GM12873 (cell line): Measurements from ENCODE around the gene DHX32.

ENCODE experiments used
- TF ChIP-seq, protein P1 (sequence below): IDR thresholded peaks from 2 replicates; pipeline ENCODE4 v1.5.1; 2012; ENCODE audit warnings: low read depth, mild to moderate bottlenecking, moderate library complexity, low read length, control low read depth; ENCODE audit not compliant: insufficient read depth; ENCODE audit errors: missing control alignments

Gene DHX32

DNA sequence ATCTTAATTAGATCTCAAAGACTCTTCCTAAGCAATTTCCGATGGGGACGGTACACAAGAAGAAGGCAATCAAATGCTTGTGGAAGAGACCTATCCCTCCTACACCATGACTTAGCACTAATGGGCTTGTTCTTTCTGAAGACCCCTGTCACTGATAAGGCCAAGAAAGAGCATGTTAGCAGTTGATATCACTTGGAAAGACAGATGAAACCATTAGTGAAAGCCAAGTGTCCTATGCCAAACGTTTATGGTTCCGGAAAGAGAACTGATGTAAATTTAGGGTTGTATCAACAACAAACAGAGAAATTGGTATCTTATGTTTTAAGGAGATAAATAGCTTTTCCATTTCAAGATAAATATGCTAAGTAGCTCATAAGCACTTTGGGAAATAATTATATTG is 64.5 kb downstream of the DHX32 start:
- TF ChIP-seq, protein P1, sequence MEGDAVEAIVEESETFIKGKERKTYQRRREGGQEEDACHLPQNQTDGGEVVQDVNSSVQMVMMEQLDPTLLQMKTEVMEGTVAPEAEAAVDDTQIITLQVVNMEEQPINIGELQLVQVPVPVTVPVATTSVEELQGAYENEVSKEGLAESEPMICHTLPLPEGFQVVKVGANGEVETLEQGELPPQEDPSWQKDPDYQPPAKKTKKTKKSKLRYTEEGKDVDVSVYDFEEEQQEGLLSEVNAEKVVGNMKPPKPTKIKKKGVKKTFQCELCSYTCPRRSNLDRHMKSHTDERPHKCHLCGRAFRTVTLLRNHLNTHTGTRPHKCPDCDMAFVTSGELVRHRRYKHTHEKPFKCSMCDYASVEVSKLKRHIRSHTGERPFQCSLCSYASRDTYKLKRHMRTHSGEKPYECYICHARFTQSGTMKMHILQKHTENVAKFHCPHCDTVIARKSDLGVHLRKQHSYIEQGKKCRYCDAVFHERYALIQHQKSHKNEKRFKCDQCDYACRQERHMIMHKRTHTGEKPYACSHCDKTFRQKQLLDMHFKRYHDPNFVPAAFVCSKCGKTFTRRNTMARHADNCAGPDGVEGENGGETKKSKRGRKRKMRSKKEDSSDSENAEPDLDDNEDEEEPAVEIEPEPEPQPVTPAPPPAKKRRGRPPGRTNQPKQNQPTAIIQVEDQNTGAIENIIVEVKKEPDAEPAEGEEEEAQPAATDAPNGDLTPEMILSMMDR, result no peak

DNA sequence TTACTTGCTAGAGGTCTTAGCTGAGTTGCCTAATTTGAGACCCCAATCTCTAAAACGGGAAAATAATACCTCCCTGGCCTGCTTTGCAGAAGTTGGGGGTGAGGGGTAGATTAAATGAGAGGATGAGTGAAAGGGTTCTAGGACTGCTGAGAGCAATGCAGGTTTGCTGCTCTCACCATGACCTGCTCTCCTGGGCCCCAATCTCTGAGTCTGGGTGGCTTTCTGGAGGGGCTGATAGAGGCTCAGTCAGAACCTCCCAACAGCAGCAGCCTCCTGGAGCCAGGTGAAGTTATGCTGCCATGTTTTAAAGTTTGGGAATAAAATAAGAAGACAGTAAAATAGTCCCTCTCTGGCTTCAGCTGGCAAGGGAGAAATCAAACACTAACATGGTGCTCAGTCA is 65.3 kb downstream of the DHX32 start:
- TF ChIP-seq, protein P1, result no peak

DNA sequence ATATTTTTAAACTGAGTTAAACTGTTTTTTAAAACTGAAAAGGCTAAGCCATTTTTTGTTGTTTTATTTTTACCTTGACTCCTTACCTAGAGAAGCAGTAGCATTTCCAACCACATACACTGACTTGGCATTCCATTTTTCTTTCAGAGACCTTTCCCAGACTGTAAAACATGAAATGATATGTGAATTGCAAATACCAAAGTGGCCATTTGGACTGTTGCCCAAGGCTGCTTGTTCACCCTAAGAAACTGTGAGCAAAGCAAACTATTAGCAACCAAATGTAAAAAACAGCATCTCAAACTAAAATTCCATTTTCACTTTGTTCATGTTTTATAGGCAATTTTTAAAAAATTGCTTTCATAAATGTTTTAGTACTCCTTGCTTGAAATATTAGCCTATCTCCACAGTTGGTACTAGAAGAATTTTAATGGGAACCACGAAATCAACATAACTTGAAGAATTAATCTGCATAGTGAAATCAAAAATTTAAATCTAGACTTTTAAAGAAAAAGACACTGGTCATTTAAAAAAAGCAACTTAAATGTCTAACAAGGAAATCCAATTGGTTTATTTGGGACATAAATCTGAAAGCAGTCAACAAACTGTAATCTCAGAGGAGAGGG is 68.9 kb downstream of the DHX32 start:
- TF ChIP-seq, protein P1, result no peak

DNA sequence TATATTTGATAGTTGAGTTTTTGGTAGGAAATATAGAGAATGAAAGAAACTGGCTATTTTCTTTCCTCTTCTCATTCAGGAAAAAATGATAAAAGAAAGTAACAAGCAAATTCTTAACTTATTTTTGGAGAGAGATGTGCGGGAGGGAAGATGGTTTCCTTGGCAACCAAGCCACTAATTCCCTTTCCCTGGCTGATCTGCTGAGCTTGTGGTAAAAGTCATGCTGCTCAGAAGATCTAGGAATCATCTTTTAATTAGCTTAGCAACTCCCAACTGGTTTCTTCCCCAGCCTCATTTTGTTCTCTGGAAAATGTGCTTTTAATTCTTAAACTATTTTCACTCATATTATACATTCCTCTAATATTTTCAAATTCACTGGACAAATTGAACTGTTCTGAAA is 69.8 kb downstream of the DHX32 start:
- TF ChIP-seq, protein P1, result no peak

DNA sequence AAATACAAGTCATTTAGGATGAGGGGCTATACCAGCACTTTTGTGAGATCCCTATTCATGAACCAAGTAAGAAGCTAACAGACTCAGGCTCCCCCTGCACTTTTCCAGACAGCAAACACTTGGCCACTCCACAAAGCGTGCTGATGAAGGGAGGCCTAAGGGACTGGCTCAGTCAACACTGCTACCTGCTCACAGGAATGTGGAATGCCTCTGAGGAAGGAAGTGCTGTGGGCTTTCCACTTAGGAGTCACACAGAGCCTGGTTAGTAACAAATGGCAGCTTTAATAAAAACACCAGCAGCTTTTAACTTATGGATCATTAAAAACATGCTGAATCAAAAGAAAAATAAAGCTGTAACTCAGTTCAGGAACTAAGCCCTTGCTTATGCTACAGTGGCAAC is 73.0 kb downstream of the DHX32 start:
- TF ChIP-seq, protein P1, result no peak

DNA sequence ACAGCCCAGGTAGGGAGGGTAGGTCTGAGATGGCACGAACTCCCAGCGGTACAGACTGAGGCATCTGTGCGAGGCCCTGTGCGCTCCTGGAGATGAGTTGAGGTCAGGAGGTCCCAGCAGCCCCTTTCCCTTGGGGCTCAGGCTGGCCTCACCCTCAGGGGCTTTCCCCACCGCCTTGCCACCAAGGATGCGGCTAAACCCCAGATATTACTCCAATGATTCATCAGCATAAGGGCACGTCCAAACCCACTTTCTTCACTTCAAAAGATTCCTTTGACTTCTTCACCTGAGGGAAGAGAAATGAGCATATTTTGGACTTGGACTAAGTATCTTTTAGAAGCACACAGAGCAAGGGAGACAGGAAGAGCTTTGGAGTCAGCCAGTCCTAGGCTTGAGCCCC is 78.4 kb downstream of the DHX32 start:
- TF ChIP-seq, protein P1, result no peak

DNA sequence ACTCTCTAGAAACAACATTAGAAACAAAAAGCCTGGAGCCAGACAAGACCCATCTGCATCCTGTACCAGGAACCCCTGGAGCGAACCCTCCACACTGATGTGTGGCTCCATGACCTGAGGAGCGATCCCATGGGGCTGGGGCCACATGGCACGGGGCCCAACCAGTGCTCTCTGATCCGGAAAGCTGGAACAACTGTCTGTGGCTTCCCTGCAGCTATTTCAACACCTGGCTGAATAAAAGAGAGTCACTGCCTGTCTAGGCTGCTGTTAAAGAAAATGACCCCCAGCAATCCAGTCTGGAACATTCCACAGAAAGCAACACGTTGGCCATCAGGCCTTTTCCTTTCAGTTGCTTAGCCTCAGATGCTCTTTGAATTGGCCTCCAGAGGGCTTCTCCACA is 79.0 kb downstream of the DHX32 start:
- TF ChIP-seq, protein P1, result no peak
